ENCODE results near the gene ZNF624. TPM values are rescaled to one million over a fixed set of nuclear protein-coding genes. Genes with fewer than 3 reads are reported as not detected.

The ZNF624 gene
- polyA plus RNA-seq, 2 of the 4 experiments (the other 2 are of a cell fraction): 3.0 to 4.3 TPM

DNA sequence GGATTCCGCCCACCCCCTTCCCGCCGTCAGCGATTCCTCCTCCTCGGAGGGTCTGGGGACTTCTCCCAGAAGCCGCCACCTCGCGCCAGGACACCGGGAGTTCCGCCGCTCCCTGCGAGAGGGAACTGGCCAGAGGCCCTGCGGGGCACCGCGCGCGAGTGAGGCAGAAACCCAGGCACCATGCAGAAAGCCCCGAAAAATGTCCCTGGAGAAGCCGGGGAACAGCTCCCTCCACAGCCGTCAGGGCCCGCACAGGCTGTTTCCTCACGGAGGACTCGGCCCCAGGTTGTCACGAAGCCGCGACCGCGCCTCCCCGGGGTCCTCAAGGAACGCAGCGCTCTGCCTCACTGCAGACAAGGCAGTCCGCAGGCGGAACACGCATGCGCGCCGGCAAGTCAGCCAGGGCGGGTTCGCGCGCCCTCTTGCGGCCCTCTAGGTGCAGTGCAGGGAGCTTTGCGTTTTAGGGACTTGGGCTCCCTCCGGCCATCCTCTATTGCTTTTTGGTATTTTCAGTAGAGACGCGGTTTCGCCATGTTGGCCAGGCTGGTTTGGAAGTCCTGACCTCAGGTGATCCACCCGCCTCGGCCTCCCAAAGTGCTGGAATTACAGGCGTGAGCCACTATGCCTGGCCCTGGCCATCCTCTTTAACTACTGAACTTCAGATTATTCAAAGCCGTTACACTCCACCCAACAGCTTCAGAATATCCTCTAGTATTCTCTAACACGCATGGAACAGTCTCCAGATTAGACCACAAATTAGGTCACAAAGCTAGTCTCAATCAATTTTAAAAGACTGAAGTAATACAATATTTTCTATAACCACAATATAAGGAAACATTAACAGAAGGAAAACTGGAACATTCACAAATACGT, 64.3 kb downstream of the ZNF624 start:
- H3K27ac ChIP-seq: peak overlapping the region; percentile 76 to 87
- TF ChIP-seq GATA3 (IDR thresholded peaks at IDR 0.05; ENCODE audit: borderline replicate concordance) (no peak), KDM5A (IDR thresholded peaks at IDR 0.05) (no peak), FOSL2 (IDR thresholded peaks at IDR 0.05) (no peak), FOSL2 (CRISPR knock-in tag; IDR thresholded peaks at IDR 0.05) (no peak), REST (IDR thresholded peaks at IDR 0.05) (no peak), RARB (CRISPR knock-in tag; IDR thresholded peaks at IDR 0.05) (no peak), HOXB5 (CRISPR knock-in tag; IDR thresholded peaks at IDR 0.05) (0 out of 2 replicates have a peak, but pooled peaks have one; percentile 46), ZFP36 (IDR thresholded peaks at IDR 0.05; ENCODE audit: borderline replicate concordance, partially characterized antibody) (no peak), JUN (IDR thresholded peaks at IDR 0.05) (0 out of 5 replicates have a peak, but pooled peaks of 1 of the 2 experiments have one; percentile 31), SREBF2 (IDR thresholded peaks at IDR 0.05) (no peak), HMGXB4 (CRISPR knock-in tag; IDR thresholded peaks at IDR 0.05; ENCODE audit: borderline replicate concordance) (no peak), ZNF302 (CRISPR knock-in tag; IDR thresholded peaks at IDR 0.05) (no peak), POLR2A (IDR thresholded peaks at IDR 0.05; ENCODE audit: low read length) (peak; percentile 68), USF2 (IDR thresholded peaks at IDR 0.05) (no peak), MAZ (IDR thresholded peaks at IDR 0.05; ENCODE audit: borderline replicate concordance, low read depth, low read length) (no peak), ZSCAN20 (CRISPR knock-in tag; IDR thresholded peaks at IDR 0.05) (no peak), CBX2 (IDR thresholded peaks at IDR 0.05; ENCODE audit: borderline replicate concordance, low read depth) (no peak), BHLHE40 (IDR thresholded peaks at IDR 0.05; ENCODE audit: low read depth, low read length) (no peak), E2F6 (IDR thresholded peaks at IDR 0.05; ENCODE audit: borderline replicate concordance, low read depth) (peak; percentile 84; the same call in 1 of the 2 replicates), CHD2 (IDR thresholded peaks at IDR 0.05; ENCODE audit: low read length, partially characterized antibody) (no peak)
- TF ChIP-seq, protein P1, sequence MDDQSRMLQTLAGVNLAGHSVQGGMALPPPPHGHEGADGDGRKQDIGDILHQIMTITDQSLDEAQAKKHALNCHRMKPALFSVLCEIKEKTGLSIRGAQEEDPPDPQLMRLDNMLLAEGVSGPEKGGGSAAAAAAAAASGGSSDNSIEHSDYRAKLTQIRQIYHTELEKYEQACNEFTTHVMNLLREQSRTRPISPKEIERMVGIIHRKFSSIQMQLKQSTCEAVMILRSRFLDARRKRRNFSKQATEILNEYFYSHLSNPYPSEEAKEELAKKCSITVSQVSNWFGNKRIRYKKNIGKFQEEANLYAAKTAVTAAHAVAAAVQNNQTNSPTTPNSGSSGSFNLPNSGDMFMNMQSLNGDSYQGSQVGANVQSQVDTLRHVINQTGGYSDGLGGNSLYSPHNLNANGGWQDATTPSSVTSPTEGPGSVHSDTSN (IDR thresholded peaks at IDR 0.05): no peak
- TF ChIP-seq, protein P2, sequence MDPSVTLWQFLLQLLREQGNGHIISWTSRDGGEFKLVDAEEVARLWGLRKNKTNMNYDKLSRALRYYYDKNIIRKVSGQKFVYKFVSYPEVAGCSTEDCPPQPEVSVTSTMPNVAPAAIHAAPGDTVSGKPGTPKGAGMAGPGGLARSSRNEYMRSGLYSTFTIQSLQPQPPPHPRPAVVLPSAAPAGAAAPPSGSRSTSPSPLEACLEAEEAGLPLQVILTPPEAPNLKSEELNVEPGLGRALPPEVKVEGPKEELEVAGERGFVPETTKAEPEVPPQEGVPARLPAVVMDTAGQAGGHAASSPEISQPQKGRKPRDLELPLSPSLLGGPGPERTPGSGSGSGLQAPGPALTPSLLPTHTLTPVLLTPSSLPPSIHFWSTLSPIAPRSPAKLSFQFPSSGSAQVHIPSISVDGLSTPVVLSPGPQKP (IDR thresholded peaks at IDR 0.05; ENCODE audit: low read depth, low read length): no peak
- TF ChIP-seq, protein P3, sequence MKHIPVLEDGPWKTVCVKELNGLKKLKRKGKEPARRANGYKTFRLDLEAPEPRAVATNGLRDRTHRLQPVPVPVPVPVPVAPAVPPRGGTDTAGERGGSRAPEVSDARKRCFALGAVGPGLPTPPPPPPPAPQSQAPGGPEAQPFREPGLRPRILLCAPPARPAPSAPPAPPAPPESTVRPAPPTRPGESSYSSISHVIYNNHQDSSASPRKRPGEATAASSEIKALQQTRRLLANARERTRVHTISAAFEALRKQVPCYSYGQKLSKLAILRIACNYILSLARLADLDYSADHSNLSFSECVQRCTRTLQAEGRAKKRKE (CRISPR knock-in tag; IDR thresholded peaks at IDR 0.05; ENCODE audit: low read depth): no peak
- TF ChIP-seq, protein P4, sequence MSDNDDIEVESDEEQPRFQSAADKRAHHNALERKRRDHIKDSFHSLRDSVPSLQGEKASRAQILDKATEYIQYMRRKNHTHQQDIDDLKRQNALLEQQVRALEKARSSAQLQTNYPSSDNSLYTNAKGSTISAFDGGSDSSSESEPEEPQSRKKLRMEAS (IDR thresholded peaks at IDR 0.05): peak; percentile 92
- TF ChIP-seq, protein P5, sequence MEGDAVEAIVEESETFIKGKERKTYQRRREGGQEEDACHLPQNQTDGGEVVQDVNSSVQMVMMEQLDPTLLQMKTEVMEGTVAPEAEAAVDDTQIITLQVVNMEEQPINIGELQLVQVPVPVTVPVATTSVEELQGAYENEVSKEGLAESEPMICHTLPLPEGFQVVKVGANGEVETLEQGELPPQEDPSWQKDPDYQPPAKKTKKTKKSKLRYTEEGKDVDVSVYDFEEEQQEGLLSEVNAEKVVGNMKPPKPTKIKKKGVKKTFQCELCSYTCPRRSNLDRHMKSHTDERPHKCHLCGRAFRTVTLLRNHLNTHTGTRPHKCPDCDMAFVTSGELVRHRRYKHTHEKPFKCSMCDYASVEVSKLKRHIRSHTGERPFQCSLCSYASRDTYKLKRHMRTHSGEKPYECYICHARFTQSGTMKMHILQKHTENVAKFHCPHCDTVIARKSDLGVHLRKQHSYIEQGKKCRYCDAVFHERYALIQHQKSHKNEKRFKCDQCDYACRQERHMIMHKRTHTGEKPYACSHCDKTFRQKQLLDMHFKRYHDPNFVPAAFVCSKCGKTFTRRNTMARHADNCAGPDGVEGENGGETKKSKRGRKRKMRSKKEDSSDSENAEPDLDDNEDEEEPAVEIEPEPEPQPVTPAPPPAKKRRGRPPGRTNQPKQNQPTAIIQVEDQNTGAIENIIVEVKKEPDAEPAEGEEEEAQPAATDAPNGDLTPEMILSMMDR (IDR thresholded peaks at IDR 0.05): peak; percentile 96

More for the DNA sequence above, 64.3 kb downstream of the ZNF624 start:
- WGBS (ENCODE audit: missing lambda C conversion rate): 10% methylated on average over 39 of the region's 53 CpGs
- H3K4me1 ChIP-seq: 0 out of 3 replicates have a peak, but pooled peaks cover 3% of the 10 kb centered on the region
- peaks cover 65% of the 10 kb centered on the region for H3K9me3 ChIP-seq
- H3K4me3 ChIP-seq: peak overlapping the region; percentile 55
- peak; percentile 93 to 94 for ATAC-seq
- H3K4me2 ChIP-seq: peak overlapping the region; percentile 93
- POLR2A ChIA-PET: interaction anchor here (0.7 to 0.9 kb wide), 4 partner anchors 54 to 236 kb away, joined by 3 to 5 read pairs (median 4); partner anchors contain the start of genes CENPV and ZNF624
- DNase-seq (ENCODE audit: low read depth in 1 of 2, low spot score in 1 of 2): peak; percentile 92 to 93
- CTCF ChIA-PET: interaction anchor here (0.6 to 2.4 kb wide), 45 partner anchors 9 to 829 kb away, joined by 3 to 24 read pairs (median 4); partner anchors contain the start of gene UBB
- FAIRE-seq: peak; percentile 85

Data from A549 (cell line).